ENCODE measurements around the gene IMPG1. TPM values are rescaled to one million over a fixed set of nuclear protein-coding genes. Genes with fewer than 3 reads are reported as not detected.

IMPG1 gene
- polyA plus RNA-seq, 3 donors = 0.13 TPM; not detected in 2

DNA sequence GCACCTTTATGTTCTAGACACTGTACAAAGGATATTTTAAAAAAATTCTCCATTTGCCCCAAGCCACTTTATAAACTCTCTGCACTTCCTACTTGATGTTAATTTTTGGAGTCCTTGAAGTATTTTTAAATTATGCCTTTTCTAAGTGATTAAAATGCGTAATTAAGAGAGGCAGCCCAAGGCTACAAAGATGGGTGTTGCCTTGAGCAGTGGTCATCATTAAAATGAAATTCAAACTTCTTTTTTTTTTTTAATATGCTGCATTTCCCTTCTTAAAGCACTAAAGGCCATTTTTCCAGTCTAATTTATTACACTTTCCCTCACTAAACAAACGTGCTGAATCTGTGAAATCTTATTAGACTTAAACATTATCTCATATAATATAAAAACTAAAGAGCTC, 102.4 kb downstream of the IMPG1 start:
- no peak overlapping the region for H3K27ac ChIP-seq (ENCODE audit: low read depth, low read length)
- WGBS, 3 donors = 50 to 66% (median 62%) methylated on average over 2 of the region's 2 CpGs

DNA sequence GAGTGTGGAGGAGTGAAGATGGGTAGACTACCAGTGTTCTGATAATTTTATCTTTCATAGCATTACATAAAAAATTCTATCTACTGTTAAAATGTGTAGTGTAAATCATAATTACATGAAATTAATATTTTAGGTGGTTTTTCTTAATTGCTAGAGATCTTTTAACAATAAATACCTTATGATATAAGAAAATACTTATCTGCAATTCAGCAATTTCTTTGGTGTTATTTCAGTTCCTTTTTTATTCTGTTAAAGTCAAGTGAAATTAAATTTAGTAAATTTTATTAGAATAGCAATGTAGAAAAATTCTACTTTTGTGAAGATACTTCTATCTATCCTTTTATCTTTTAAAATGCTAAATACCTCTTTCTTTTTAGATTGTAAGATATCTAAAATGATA, 104.3 kb downstream of the IMPG1 start:
- H3K27ac ChIP-seq (ENCODE audit: low read depth, low read length) = no peak overlapping the region

DNA sequence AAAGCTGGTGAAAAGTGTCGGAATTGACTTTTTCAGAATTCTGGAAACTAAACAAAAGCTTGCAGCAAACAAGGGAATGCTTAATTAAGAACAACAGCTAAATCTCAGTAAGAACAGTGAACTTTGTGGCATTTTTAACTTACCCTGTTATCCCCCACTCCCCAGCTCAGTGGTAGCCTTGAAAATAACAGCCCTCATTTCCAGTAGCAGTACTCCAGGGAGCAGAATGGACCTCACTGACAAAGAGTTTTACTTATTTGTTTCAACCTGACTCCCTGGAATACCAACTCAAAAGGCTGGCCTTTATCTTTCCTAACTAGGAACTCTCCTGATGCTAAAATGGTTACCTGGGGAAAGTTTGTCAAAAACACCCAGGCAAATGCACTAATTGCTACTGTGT, 108.9 kb downstream of the IMPG1 start:
- no peak overlapping the region for H3K27ac ChIP-seq (ENCODE audit: low read depth, low read length)
- 95 to 97% (median 96%) methylated on average over 1 of the region's 1 CpG for WGBS, 3 donors

DNA sequence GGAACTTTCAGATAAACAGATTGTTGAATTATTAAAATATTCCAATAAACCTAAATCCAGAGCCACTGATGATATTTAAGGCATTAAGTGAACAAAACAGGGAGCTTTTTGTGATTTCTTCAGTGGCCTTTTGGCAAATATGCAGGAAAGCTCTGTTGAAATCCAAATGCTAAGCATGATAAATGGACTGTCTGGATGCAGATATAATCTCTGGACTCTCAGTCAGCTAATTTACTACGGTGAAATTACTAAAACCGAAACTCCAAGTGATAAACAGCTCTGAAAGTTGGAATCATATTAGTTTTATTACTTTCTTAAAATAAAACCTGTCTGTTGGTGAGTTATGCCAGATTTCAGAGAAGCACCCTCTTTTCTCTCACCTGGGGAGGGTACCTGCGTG, 120.3 kb downstream of the IMPG1 start:
- H3K27ac ChIP-seq (ENCODE audit: low read depth, low read length) = no peak overlapping the region
- WGBS, 3 donors = 32 to 66% (median 37%) methylated on average over 3 of the region's 3 CpGs

DNA sequence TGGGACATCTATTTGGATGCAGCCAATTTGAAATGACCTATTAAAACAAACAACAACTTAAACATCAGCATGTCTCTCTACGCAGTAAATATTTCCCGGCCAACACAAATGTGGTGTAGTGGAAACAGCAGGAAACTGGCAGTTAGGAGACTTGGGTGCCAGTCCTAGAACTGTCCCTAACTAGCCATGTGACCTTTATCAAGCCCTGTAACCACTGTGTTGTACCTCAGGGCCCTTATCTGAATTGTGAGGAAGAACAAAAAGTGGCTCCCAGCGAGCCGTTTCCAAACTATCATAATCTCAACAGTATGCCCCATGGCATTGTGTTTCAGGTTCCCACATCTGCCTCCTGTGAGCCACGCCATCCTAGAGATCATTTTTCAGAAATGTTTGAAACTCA, 124.5 kb downstream of the IMPG1 start:
- WGBS, 3 donors = 72 to 90% (median 85%) methylated on average over 5 of the region's 5 CpGs

DNA sequence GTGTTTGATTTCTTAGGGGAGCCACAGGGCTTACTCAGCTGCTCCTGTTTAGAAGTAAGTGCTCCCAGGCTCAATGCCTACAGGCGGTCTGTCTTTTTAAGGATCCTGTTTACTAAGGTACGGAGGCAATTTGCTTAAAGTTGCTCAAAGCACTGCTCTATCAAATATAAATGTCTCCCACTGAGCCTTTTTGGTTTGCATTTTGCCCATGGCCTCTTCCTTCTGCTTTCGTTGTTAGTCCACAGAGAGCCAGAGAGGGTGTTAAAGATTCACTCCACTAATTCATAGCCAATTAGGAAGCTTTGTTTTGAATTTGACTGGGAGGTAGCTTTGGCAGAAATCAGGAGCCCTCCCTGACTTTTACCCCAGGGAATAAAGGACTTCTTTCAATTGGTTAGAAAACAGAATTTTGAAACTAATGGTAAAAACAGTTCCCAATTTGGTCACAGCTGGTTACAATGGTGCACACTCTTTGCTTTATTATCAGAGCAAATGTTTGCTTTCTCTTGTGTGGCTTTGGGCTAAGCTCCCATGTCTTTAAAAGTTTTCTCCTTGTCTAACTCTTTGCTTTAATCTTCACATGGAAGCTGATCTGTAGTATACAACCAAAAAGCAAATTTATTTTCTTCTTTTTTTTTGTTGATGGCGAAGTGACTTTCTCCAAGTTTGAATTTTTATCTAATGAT, 126.2 kb downstream of the IMPG1 start:
- H3K27ac ChIP-seq (ENCODE audit: low read depth, low read length) = no peak overlapping the region
- WGBS, 3 donors = 32 to 61% (median 58%) methylated on average over 4 of the region's 4 CpGs

More for the DNA sequence above, 124.5 kb downstream of the IMPG1 start:
- no peak overlapping the region for H3K27ac ChIP-seq (ENCODE audit: low read depth, low read length)

DNA sequence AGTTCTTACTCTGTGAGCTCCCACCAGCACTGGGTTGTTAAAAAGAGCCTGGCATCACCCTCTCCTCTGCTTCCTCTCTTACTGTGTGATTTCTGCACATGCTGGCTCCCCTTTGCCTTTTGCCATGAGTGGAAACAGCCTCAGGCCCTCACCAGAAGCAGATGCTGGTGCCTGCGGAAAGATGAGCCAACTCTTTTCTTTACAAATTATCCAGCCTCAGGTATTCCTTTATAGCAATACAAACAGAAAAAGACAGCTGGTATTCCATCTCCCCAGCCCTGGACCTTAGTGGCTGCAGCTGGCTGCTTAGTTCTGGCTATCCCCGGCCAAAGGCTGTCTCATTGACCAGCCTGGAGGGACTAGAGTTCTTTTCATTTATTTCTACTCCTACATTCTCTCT, 129.1 kb downstream of the IMPG1 start:
- 86 to 91% (median 89%) methylated on average over 2 of the region's 2 CpGs for WGBS, 3 donors
- no peak overlapping the region for H3K27ac ChIP-seq (ENCODE audit: low read depth, low read length)

DNA sequence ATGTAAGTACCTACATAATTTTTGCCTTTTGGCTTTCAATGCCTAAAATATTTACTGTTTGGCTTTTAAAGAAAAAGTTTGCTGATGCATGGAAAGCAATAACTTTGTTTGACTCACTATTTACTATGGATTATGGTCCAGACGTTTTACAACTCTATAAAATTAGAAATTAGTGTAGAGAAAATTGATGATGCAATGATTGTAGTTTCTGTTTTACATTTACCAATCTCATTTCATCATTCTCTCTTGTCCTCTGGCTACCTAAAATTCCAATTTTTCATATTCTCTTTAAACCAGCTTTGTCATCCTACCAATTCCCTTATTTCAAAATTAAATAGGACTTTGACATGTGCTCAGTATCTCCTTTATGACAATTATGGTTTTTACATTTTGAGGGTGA, 131.0 kb downstream of the IMPG1 start:
- WGBS, 3 donors = 40 to 43% (median 41%) methylated on average over 1 of the region's 1 CpG
- no peak overlapping the region for H3K27ac ChIP-seq (ENCODE audit: low read depth, low read length)

DNA sequence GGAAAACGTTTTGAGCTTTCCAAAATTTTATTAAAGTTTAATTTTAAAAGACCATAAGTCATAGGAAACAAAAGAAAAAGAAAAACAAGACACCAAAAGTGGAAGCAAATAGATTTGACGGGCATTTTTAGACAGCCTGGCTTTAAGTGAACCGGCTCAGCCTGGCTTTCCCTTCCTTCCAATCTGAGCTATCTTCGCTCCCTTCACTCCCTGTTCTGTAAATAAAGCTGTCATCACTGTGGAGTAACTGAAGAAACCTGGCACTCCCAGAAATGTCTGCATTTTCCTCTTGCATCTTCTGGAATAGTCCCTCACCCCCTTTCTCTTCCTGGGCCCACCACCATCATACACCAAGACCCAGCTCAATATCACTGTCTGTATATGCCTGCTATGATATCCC, 131.9 kb downstream of the IMPG1 start:
- no peak overlapping the region for H3K27ac ChIP-seq (ENCODE audit: low read depth, low read length)
- 52 to 66% (median 64%) methylated on average over 4 of the region's 4 CpGs for WGBS, 3 donors

DNA sequence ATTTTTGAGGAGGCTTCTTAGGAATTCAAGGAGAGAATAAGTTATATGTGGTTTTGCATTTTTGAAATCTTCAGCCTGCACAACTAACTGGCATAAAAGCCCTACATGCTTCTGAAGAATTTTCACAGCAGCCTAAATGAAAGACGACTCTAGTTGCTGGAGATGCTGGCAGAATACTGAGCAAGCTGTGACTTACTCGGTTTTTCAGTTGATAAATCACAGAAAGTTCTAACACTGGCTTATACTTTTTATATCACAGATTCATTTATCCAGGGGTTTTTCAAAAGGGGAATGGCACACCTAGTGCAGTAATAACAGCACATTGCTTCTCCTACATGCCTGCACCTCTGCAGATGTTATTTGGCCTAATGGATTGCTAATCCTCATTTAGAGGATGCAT, 134.6 kb downstream of the IMPG1 start:
- WGBS, 3 donors = 50 to 73% (median 64%) methylated on average over 2 of the region's 2 CpGs

DNA sequence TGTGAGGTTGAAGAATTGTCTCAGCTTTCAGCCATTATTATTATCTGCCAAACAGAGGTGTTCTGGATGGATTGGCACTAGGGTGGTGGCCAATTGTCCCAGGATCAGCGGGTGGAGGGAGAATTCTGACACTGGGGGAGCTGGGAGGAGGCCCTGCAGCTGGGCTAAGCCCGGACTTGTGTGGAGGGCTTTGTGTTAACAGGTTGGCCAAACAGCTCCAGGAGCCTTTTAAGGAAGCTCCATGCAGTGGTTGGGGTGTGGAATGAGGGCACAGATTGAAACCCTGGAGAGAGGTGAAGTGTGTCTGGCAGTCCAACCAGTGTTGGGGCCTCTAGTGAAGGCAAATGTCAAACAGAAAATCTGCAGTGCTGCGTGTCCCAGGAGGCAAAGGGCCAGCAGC, 135.8 kb downstream of the IMPG1 start:
- WGBS, 3 donors = 81 to 85% (median 84%) methylated on average over 3 of the region's 3 CpGs
- no peak overlapping the region for H3K27ac ChIP-seq (ENCODE audit: low read depth, low read length)

More for the DNA sequence above, 134.6 kb downstream of the IMPG1 start:
- no peak overlapping the region for H3K27ac ChIP-seq (ENCODE audit: low read depth, low read length)

DNA sequence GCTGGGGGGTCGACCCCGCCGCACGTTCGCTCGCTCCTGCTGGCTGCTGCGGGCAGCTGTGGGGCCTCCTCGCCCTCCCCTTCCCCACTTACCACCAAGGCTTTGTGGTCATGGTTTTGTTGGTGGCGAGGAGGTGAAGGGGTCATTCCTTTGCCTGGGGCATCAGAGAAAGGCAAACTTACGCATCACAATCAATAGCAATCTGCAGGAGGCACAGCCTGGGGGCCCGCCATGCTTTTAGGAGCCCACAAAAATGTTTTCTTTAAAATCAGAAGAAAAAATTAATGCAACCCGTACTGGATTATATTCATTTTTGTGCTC, 137.0 kb downstream of the IMPG1 start:
- no peak overlapping the region for H3K27ac ChIP-seq (ENCODE audit: low read depth, low read length)
- 34 to 62% (median 37%) methylated on average over 12 of the region's 12 CpGs for WGBS, 3 donors

DNA sequence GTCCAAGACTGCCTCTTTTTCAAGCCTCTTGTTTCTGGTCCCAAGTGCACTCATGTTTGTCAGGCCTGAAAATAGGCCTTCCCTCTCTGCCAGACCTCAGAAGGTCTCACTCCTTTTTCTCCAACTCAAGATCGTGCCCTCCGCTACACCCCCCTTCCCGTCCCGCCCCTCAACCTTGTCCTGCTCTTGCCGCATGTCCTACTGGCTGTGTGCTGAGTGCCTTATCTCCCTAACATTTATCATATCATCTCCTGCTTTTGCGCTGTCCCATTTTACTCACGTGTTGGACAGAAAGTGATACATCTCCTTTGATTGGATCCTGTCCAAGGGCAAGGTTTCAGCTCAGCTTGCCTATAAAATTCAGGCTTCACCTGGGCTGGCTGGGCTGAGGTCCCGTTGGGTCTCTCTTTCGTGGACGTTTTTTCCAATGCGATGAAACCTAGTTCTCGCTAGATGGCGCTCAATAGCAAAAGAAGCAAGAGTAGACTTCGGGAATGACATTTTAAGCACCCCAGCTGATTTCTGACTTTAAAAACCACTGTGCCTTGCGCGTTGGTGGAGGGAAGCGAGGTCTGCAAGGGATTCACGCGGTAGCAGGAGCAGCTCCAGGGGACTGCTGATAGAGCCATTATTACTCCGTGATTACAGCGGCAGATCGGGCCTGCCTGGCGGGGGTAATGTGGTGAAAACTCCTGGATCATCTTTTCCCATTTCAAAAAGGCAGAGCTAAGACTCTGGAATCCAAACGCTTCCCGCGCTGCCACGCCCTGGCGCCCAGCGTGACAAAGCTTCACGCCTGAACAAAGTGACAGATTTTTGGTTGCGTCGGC, 137.6 kb downstream of the IMPG1 start:
- H3K27ac ChIP-seq (ENCODE audit: low read depth, low read length) = no peak overlapping the region
- 4 to 6% (median 5%) methylated on average over 31 to 32 of the region's 32 CpGs for WGBS, 3 donors

DNA sequence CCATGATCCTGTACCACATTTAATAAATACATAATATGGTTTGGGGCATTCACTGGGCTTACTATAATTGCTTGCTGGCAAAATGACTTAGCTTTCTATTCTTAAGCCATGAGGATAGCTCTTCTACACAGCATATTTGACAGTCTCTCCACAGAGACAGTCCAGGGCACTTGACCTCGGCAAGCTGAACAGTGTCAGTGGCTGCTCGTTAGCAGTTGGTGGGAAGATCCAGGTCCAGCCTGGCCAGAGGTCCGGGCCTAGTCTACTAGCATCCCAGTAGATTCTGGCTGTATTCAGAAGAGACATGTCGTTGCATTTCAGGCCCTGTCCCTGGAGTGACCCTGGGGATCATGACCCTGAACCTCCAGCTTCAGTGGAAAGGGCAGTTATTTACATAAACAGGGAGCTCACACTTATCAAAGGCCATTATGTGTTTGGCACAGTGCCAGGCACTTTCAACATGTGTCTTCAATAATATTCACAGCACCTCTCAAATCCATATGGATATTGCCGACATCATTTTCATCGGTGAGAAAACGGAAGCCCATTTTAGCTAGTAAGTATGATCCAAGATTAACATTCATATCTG, 139.0 kb downstream of the IMPG1 start:
- 64 to 83% (median 83%) methylated on average over 7 of the region's 7 CpGs for WGBS, 3 donors
- H3K27ac ChIP-seq (ENCODE audit: low read depth, low read length) = no peak overlapping the region

DNA sequence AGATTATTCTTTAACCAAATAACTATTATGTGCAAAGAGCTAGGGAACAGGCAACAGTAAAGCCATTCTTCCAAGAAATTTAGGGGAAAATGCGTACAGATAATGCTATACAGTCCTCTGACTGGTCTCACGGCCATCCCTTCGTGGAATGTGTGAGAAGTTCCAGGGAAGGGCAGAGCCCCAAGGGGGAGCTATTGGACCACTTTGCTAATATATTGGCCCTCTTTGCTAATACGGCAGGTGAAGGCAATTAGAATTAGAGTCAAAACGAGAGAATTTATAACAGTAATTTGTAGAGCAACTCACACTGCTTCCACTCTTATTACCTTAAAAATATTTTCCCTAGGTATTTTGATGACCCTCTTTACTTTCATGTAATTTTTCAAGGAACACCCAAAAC, 140.4 kb downstream of the IMPG1 start:
- no peak overlapping the region for H3K27ac ChIP-seq (ENCODE audit: low read depth, low read length)
- WGBS, 3 donors = 31 to 56% (median 54%) methylated on average over 5 of the region's 5 CpGs

DNA sequence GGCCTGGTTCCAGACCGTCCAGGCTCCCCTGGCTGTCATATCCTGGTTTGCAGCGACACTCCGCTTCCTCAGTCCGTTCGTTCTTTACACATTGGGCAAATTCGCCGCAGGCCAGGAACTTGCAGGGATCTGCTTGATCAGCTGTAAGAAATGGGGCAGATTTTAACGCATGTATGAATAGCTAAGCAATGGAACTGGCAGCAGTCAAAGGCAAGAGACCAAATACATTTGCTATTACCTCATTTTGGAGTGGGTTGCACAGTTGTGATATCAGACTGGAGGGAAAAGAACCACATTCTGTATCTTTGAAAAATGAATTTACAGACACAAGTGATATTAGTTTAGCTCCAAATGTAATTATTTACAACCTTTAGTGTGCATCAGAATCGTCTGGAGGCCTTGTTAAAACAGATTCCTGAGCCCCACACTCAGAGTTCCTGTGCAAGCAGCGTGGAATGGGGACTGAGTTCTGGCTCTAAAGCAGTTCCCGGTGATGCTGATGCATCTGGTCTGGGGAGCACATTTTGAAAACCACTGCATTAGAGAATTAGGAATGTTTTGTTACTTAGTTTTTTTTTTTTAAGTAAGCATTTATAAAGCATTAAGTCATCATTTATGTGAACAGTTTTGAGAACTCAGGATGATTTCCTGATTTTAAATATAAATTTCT, 141.3 kb downstream of the IMPG1 start:
- no peak overlapping the region for H3K27ac ChIP-seq (ENCODE audit: low read depth, low read length)
- WGBS, 3 donors = 65 to 84% (median 67%) methylated on average over 11 of the region's 11 CpGs

DNA sequence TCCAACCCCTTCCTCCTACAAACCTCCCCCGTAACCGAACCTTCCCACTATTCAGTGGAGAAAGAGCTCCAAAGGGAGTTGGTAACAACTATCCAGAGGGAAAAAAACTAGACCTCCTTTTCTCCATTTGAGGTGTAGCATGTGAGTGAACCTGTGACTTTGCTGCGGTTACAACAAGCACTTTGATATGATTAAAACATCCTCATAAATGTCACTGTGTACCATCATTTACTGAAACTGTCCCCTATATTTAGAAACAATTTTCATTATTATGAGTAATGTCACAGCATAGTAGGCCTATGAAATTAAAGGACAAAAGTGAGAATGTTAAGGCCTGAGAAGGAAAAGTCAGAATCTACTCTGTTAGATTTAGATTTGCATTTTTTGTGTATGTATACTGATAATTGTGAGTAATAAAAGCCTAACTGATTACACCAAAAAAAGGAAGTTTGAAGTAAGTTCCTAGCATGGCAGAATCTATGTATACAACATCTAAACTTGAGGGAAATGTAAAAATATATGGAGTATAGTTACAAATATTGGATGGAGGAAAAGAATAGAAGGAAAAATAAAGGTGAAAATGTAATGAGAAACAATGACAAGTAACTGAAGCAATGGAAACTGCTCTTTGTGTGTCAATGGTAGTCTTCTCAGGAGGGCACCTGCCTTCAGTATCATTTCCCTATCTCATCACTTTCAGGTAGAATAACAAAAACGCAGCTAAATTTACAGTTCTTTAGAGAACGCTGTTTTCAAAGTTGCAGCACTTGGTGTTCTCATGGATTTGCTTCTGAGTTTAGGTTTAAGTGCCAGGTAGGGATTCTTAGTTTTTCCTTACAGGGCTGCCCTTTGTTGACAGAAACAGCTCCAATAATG, 145.9 kb downstream of the IMPG1 start:
- H3K27ac ChIP-seq (ENCODE audit: low read depth, low read length) = no peak overlapping the region
- WGBS, 3 donors = 86 to 89% (median 86%) methylated on average over 5 of the region's 5 CpGs

DNA sequence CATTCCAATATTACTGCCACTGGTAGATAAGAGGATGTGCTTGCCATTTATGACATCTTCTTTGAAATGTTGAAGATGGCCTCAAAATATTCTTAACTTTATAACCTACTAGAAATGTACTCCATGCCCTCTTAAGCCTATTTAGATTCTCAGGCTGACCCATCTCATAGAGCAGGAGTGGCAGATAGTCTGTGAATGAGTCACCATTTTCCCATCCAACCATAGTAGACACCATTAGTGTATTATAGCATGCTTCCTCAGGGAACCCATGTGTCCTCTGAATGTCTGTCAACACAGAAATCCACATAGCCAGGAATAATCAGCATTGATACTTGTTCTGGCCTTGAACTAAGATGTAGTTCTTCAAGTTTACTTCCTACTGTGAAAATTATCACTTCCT, 150.2 kb downstream of the IMPG1 start:
- H3K27ac ChIP-seq (ENCODE audit: low read depth, low read length) = no peak overlapping the region

All from adipose tissue (tissue), 3 donors.